HepG2 (cell line): ENCODE data around the gene BTBD17. TPM values are rescaled to one million over a fixed set of nuclear protein-coding genes. Genes with fewer than 3 reads are reported as not detected.

Experiments used
- ARHGAP35 ChIP-seq: sonication (generic); formaldehyde crosslinking; IDR thresholded peaks from 2 replicates; pipeline ENCODE4 v1.9.0; 2022; ENCODE audit warnings: mild to moderate bottlenecking, inconsistent platforms, moderate library complexity, missing genetic modification reagents, borderline replicate concordance
- ATF1 ChIP-seq: IDR thresholded peaks from 2 replicates; pipeline ENCODE4 v1.6.1; 2016; ENCODE audit warnings: mild to moderate bottlenecking, control low read depth
- GATAD2A ChIP-seq: IDR thresholded peaks from 2 replicates; pipeline ENCODE4 v1.6.1; 2016
- MXI1 ChIP-seq: IDR thresholded peaks from 3 replicates; pipeline ENCODE4 v1.6.1; 2012; ENCODE audit warnings: low read depth, low read length, inconsistent platforms, borderline replicate concordance
- NONO ChIP-seq, 2 experiments: fragments of 450-650 bp in 1 of 2; sonication (generic) in 1 of 2; formaldehyde crosslinking in 1 of 2; IDR thresholded peaks in 1 of 2; conservative IDR thresholded peaks in 1 of 2; 2 replicates each; pipeline versions ENCODE4 v1.6.1 to v1.8.0; 2017 to 2022; ENCODE audit warnings: mild to moderate bottlenecking in 1 of 2, missing genetic modification reagents in 1 of 2, moderate library complexity in 1 of 2
- NR3C1 ChIP-seq: sonication (generic); formaldehyde crosslinking; IDR thresholded peaks from 2 replicates; pipeline ENCODE4 v1.4.0; 2020; ENCODE audit warnings: missing genetic modification reagents
- RFXAP ChIP-seq: sonication (generic); formaldehyde crosslinking; IDR thresholded peaks from 2 replicates; pipeline ENCODE4 v1.4.0; 2020; ENCODE audit warnings: missing genetic modification reagents, borderline replicate concordance
- SOX6 ChIP-seq, 2 experiments: fragments of 450-650 bp in 1 of 2; sonication (generic) in 1 of 2; formaldehyde crosslinking in 1 of 2; IDR thresholded peaks; 2 replicates each; pipeline versions ENCODE4 v1.4.0 to v1.6.1; 2017 to 2020; ENCODE audit warnings: antibody characterized with exemption in 1 of 2, mild to moderate bottlenecking in 1 of 2, missing genetic modification reagents in 1 of 2
- SPEN ChIP-seq: sonication (generic); formaldehyde crosslinking; IDR thresholded peaks from 2 replicates; pipeline ENCODE4 v1.5.1; 2020; ENCODE audit warnings: low read depth, mild to moderate bottlenecking, missing genetic modification reagents
- USF2 ChIP-seq, 2 experiments: sonication (generic) in 1 of 2; formaldehyde crosslinking in 1 of 2; IDR thresholded peaks; 2 replicates each; pipeline versions ENCODE4 v1.5.1 to v1.6.1; 2011 to 2020; ENCODE audit warnings: borderline replicate concordance in 1 of 2, low read depth in 1 of 2, low read length in 1 of 2, mild to moderate bottlenecking in 1 of 2, missing genetic modification reagents in 1 of 2, moderate library complexity in 1 of 2
- ZBTB43 ChIP-seq: sonication (generic); formaldehyde crosslinking; conservative IDR thresholded peaks from 2 replicates; pipeline ENCODE4 v1.4.0; 2020; ENCODE audit warnings: missing genetic modification reagents
- ZNF10 ChIP-seq: sonication (generic); formaldehyde crosslinking; IDR thresholded peaks from 2 replicates; pipeline ENCODE4 v1.4.0; 2020; ENCODE audit warnings: mild to moderate bottlenecking, low read depth, missing genetic modification reagents, borderline replicate concordance
- ZNF17 ChIP-seq: sonication (generic); formaldehyde crosslinking; IDR thresholded peaks from 2 replicates; pipeline ENCODE4 v1.5.0; 2020; ENCODE audit warnings: mild to moderate bottlenecking, missing genetic modification reagents
- ZNF264 ChIP-seq: sonication (generic); formaldehyde crosslinking; IDR thresholded peaks from 2 replicates; pipeline ENCODE4 v1.4.0; 2020; ENCODE audit warnings: missing genetic modification reagents
- ZNF407 ChIP-seq: sonication (generic); formaldehyde crosslinking; IDR thresholded peaks from one replicate; pipeline ENCODE4 v1.5.1; 2020; ENCODE audit warnings: mild to moderate bottlenecking, missing genetic modification reagents; ENCODE audit errors: not compliant biosample characterization
- ZNF468 ChIP-seq: sonication (generic); formaldehyde crosslinking; IDR thresholded peaks from 2 replicates; pipeline ENCODE4 v1.8.0; 2022; ENCODE audit warnings: mild to moderate bottlenecking, moderate library complexity, missing genetic modification reagents
- polyA plus RNA-seq, 8 experiments: library from polyadenylated mRNA; depleted of rRNA in 3 of 8; stranded (reverse) in 7 of 8; unstranded in 1 of 8; fragments of >200 nt; fragmentation: Illumina TruSeq in 4 of 8; extraction: Trizol in 4 of 8; gene quantifications; 2 replicates each; pipeline versions ENCODE4 v1.2.1 to v1.2.3, GENCODE V29; 2011 to 2016; ENCODE audit warnings: low read depth in 4 of 8, missing spikeins in 1 of 8, mixed read lengths in 1 of 8; ENCODE audit not compliant: insufficient read depth in 1 of 8
- total RNA-seq, 5 experiments: library from RNA; depleted of rRNA; stranded (reverse); fragments of >200 nt; fragmentation: Illumina TruSeq; extraction: Trizol; gene quantifications; 2 replicates each; pipeline ENCODE4 v1.2.3, GENCODE V29; 2016; ENCODE audit warnings: low read depth in 1 of 5

Gene BTBD17
- total and polyA plus RNA-seq, 2 of the 13 experiments (the other 11 are each of a cell fraction or from before 2014, with no cell fraction given): not detected

GRCh38 chr17:74373838-74374606, 12.4 kb upstream of the BTBD17 start (continued):
- TF ChIP-seq ZNF10 (CRISPR knock-in tag) (no peak), ZNF468 (CRISPR knock-in tag) (no peak), NR3C1 (CRISPR knock-in tag) (no peak), ATF1 (CRISPR knock-in tag) (no peak), ZBTB43 (CRISPR knock-in tag) (peak; percentile 64), SOX6 (IDR thresholded peaks at IDR 0.05) (no peak), SOX6 (CRISPR knock-in tag; IDR thresholded peaks at IDR 0.05) (peak; percentile 86), SPEN (CRISPR knock-in tag) (peak; percentile 70), NONO (IDR thresholded peaks at IDR 0.05) (no peak), NONO (CRISPR knock-in tag; conservative IDR thresholded peaks at IDR 0.05) (peak; percentile 89), GATAD2A (CRISPR knock-in tag) (peak; percentile 94), USF2 (IDR thresholded peaks at IDR 0.05; ENCODE audit: low read depth, low read length) (no peak), USF2 (CRISPR knock-in tag; IDR thresholded peaks at IDR 0.05; ENCODE audit: borderline replicate concordance) (no peak), RFXAP (peak; percentile 48; the same call in 1 of the 2 replicates), ZNF407 (CRISPR knock-in tag) (peak; percentile 37), ARHGAP35 (CRISPR knock-in tag) (no peak), ZNF17 (CRISPR knock-in tag) (no peak), MXI1 (peak; percentile 84; the same call in 1 of the 3 replicates), ZNF264 (CRISPR knock-in tag) (peak; percentile 96)
